Measurements from ENCODE around the gene STX8. TPM values are rescaled to one million over a fixed set of nuclear protein-coding genes. Genes with fewer than 3 reads are reported as not detected.

Gene STX8
- total and polyA plus RNA-seq, 7 donors: 40.4 to 104 (median 72.6) TPM

- Histone ChIP-seq H3K36me3 (no peaks in the 10 kb centered on the region), H3K4me1 (no peaks in the 10 kb centered on the region), H3K27me3 (no peaks in the 10 kb centered on the region), H3K27ac (no peak overlapping the region), H3K4me3 (no peak overlapping the region), H3K9me3 (no peaks in the 10 kb centered on the region)
- TF ChIP-seq POLR2AphosphoS5 (IDR thresholded peaks at IDR 0.05) (no peak), CTCF (IDR thresholded peaks at IDR 0.05) (no peak), POLR2A (IDR thresholded peaks at IDR 0.05) (no peak), EP300 (IDR thresholded peaks at IDR 0.05) (no peak)
- DNase-seq: no peak
- intact Hi-C loops (cut with DNase I): no loop called here
- 83 to 90% methylated on average over 13 of the region's 13 CpGs for WGBS, 2 donors
Observed at GRCh38 chr17:9363440-9364350, 211.9 kb downstream of the STX8 start.

- WGBS, 2 donors: 87 to 88% methylated on average over 7 of the region's 7 CpGs
- Histone ChIP-seq H3K36me3 (no peaks in the 10 kb centered on the region), H3K4me1 (no peaks in the 10 kb centered on the region), H3K9me3 (no peaks in the 10 kb centered on the region), H3K27me3 (no peaks in the 10 kb centered on the region), H3K4me3 (no peak overlapping the region), H3K27ac (no peak overlapping the region)
- DNase-seq: no peak
- TF ChIP-seq EP300 (IDR thresholded peaks at IDR 0.05) (no peak), CTCF (IDR thresholded peaks at IDR 0.05) (no peak), POLR2A (IDR thresholded peaks at IDR 0.05) (no peak), POLR2AphosphoS5 (IDR thresholded peaks at IDR 0.05) (peak in 1 of 4 donors; percentile 33)
- intact Hi-C loops (cut with DNase I): no loop called here
Observed at GRCh38 chr17:9361188-9361955, 214.2 kb downstream of the STX8 start.

GRCh38 chr17:9360677-9361081 lies 214.9 kb downstream of the STX8 start:
- Histone ChIP-seq H3K36me3 (no peaks in the 10 kb centered on the region), H3K4me1 (no peaks in the 10 kb centered on the region), H3K9me3 (no peaks in the 10 kb centered on the region), H3K4me3 (no peak overlapping the region), H3K27me3 (no peaks in the 10 kb centered on the region), H3K27ac (no peak overlapping the region)
- peak; percentile 68 for DNase-seq
- 82 to 86% methylated on average over 13 of the region's 13 CpGs for WGBS, 2 donors
- intact Hi-C loops (cut with DNase I): no loop called here
- no peak for TF ChIP-seq POLR2A (IDR thresholded peaks at IDR 0.05)
- TF ChIP-seq CTCF (IDR thresholded peaks at IDR 0.05): no peak
- TF ChIP-seq POLR2AphosphoS5 (IDR thresholded peaks at IDR 0.05): no peak
- TF ChIP-seq EP300 (IDR thresholded peaks at IDR 0.05): no peak

DNA sequence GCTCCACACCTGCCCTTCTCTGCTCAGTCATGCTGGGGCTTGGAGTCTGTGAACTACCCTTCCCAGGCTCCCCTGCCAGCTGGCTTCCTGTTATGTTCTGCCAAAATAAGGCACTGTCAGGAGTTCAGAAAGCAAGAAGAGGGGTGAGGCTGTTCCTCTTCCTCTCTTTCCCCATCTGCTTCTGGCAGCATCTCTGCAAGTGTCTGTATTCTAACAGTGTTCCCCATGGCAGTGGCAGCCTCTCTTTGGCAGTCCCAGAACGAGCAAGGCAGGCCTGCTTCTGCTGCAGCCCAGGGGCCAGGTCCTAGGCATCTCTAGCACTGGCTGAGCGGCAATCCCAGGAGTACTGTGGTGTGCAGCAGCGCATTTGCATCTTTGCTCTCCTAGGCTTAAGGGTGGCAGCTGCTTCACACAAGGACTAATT lies 219.1 kb downstream of the STX8 start:
- Histone ChIP-seq H3K36me3 (no peaks in the 10 kb centered on the region), H3K27ac (no peak overlapping the region), H3K4me3 (no peak overlapping the region), H3K9me3 (no peaks in the 10 kb centered on the region), H3K4me1 (no peaks in the 10 kb centered on the region), H3K27me3 (no peaks in the 10 kb centered on the region)
- TF ChIP-seq EP300 (IDR thresholded peaks at IDR 0.05): no peak
- no peak for TF ChIP-seq POLR2AphosphoS5 (IDR thresholded peaks at IDR 0.05)
- TF ChIP-seq CTCF (IDR thresholded peaks at IDR 0.05): no peak
- no peak for TF ChIP-seq POLR2A (IDR thresholded peaks at IDR 0.05)
- DNase-seq: peak; percentile 65
- intact Hi-C loops (cut with DNase I): no loop called here
- 72 to 88% methylated on average over 3 of the region's 3 CpGs for WGBS, 2 donors
